Mesendoderm (in vitro differentiated cells): ENCODE data around the gene STX1B.

Experiments used
- DNase-seq: peaks from one replicate; pipeline ENCODE4 v3.0.0; 2013
- H2AK5ac ChIP-seq: 2 replicates; pipeline ENCODE4 v1.6.1; 2013; ENCODE audit warnings: low read length, inconsistent platforms
- H2BK120ac ChIP-seq: 2 replicates; pipeline ENCODE4 v1.6.1; 2013; ENCODE audit warnings: low read depth, mild to moderate bottlenecking, low read length, moderate library complexity, mixed read lengths
- H2BK15ac ChIP-seq: replicated peaks from 2 replicates; pipeline ENCODE4 v1.6.1; 2013; ENCODE audit warnings: low read depth, mild to moderate bottlenecking, moderate library complexity
- H2BK5ac ChIP-seq: 2 replicates; pipeline ENCODE4 v1.6.1; 2013; ENCODE audit warnings: low read length, inconsistent platforms
- H3K18ac ChIP-seq: 2 replicates; pipeline ENCODE4 v1.6.1; 2013; ENCODE audit warnings: mild to moderate bottlenecking, low read length, mixed read lengths
- H3K23ac ChIP-seq: one replicate; pipeline ENCODE4 v1.6.1; 2013; ENCODE audit warnings: low read length
- H3K27ac ChIP-seq: 2 replicates; pipeline ENCODE4 v1.5.1; 2013; ENCODE audit warnings: low read depth, mild to moderate bottlenecking, inconsistent platforms, low read length, moderate library complexity
- H3K27me3 ChIP-seq: 2 replicates; pipeline ENCODE4 v1.6.1; 2013; ENCODE audit warnings: low read length, control low read depth, mild to moderate bottlenecking, inconsistent platforms; ENCODE audit not compliant: insufficient read depth, poor library complexity
- H3K36me3 ChIP-seq: 2 replicates; pipeline ENCODE4 v1.6.1; 2013; ENCODE audit warnings: low read length, inconsistent platforms; ENCODE audit not compliant: control insufficient read depth, insufficient read depth
- H3K4ac ChIP-seq: one replicate; pipeline ENCODE4 v1.6.1; 2013; ENCODE audit warnings: low read depth, mild to moderate bottlenecking, low read length, moderate library complexity
- H3K4me1 ChIP-seq: 2 replicates; pipeline ENCODE4 v1.6.1; 2013; ENCODE audit warnings: low read depth, low read length, inconsistent platforms; ENCODE audit not compliant: control insufficient read depth
- H3K4me2 ChIP-seq: 2 replicates; pipeline ENCODE4 v1.6.1; 2013; ENCODE audit warnings: low read length
- H3K4me3 ChIP-seq: 2 replicates; pipeline ENCODE4 v1.5.1; 2013; ENCODE audit warnings: mild to moderate bottlenecking, low read length
- H3K56ac ChIP-seq: one replicate; pipeline ENCODE4 v1.6.1; 2013; ENCODE audit warnings: low read length
- H3K79me1 ChIP-seq: 2 replicates; pipeline ENCODE4 v1.6.1; 2013; ENCODE audit warnings: low read length, inconsistent platforms
- H3K79me2 ChIP-seq: 2 replicates; pipeline ENCODE4 v1.6.1; 2013; ENCODE audit warnings: mild to moderate bottlenecking, low read length; ENCODE audit not compliant: control insufficient read depth, insufficient read depth
- H3K9ac ChIP-seq: 2 replicates; pipeline ENCODE4 v1.6.1; 2013; ENCODE audit warnings: low read length, inconsistent platforms
- H4K5ac ChIP-seq: one replicate; pipeline ENCODE4 v1.6.1; 2013; ENCODE audit warnings: low read length
- H4K8ac ChIP-seq: one replicate; pipeline ENCODE4 v1.6.1; 2013; ENCODE audit warnings: low read depth, mild to moderate bottlenecking, control low read depth, low read length, moderate library complexity
- WGBS: extraction: QIAGEN DNeasy Blood & Tissue Kit; methylation state at CpG from one replicate; pipeline ENCODE4 v1.1.7; 2013; ENCODE audit warnings: low lambda C conversion rate, missing lambda C conversion rate; ENCODE audit not compliant: insufficient coverage; ENCODE audit errors: extremely low coverage; 5-methylcytosine and 5-hydroxymethylcytosine counted together

The STX1B gene

GRCh38 chr16:31032736-31033708 is 22.6 kb upstream of the STX1B start, which contains the start of gene STX4:
Gene STX4 (plus strand): TSS chr16:31033558. CDS start chr16:31033806, 248 bp downstream.
- Histone ChIP-seq H3K79me2 (no peaks in the 10 kb centered on the region), H3K56ac (peak within 1 kb of the TSS; percentile 91), H3K18ac (no peak within 1 kb of the TSS), H2BK5ac (no peak within 1 kb of the TSS), H4K5ac (no peak within 1 kb of the TSS), H3K23ac (no peak within 1 kb of the TSS), H2AK5ac (no peak within 1 kb of the TSS), H2BK15ac (no peak within 1 kb of the TSS), H3K4me1 (no peaks in the 10 kb centered on the region), H3K27ac (no peak within 1 kb of the TSS), H3K4me3 (peak within 1 kb of the TSS; percentile 84), H3K4me2 (peak within 1 kb of the TSS; percentile 96), H3K79me1 (peaks cover 1% of the 10 kb centered on the region), H3K27me3 (no peaks in the 10 kb centered on the region), H3K36me3 (peaks cover 2% of the 10 kb centered on the region), H3K4ac (no peak within 1 kb of the TSS), H4K8ac (no peak within 1 kb of the TSS), H2BK120ac (no peak within 1 kb of the TSS), H3K9ac (peak within 1 kb of the TSS; percentile 72)
- DNase-seq, result peak; percentile 96
- WGBS, result no CpG with 5 or more reads among the region's 75 CpGs

DNA sequence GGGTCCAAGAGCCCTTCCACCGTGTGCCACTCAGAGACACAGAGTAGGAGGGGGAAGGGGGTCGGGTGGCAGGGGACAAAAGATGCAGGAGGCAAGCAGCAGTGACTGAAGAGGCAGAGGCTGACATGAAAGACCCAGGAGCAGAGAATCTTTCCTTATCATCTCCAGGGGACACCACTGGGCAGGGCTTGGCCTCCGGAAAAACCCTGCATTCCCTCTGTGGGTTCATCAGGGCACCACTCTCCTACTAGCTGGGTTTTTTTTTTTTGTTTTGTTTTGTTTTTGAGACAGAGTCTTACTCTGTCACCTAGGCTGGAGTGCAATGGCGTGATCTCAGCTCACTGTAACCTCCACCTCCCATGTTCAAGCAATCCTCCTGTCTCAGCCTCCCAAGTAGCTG is 20.8 kb upstream of the STX1B start:
- H3K4me3 ChIP-seq, result no peak overlapping the region
- DNase-seq, result no peak
- no peak overlapping the region for H3K18ac ChIP-seq
- no peak overlapping the region for H2BK5ac ChIP-seq
- no peak overlapping the region for H2AK5ac ChIP-seq
- H4K8ac ChIP-seq, result no peak overlapping the region
- H3K56ac ChIP-seq, result no peak overlapping the region
- no peak overlapping the region for H3K27ac ChIP-seq
- H4K5ac ChIP-seq, result no peak overlapping the region
- H3K4me1 ChIP-seq, result no peaks in the 10 kb centered on the region
- no peak overlapping the region for H3K4me2 ChIP-seq
- H3K27me3 ChIP-seq, result no peaks in the 10 kb centered on the region
- H3K79me2 ChIP-seq, result no peaks in the 10 kb centered on the region
- H3K4ac ChIP-seq, result no peak overlapping the region
- H3K36me3 ChIP-seq, result no peaks in the 10 kb centered on the region
- H3K23ac ChIP-seq, result no peak overlapping the region
- H3K79me1 ChIP-seq, result peaks cover 1% of the 10 kb centered on the region
- WGBS, result no CpG with 5 or more reads among the region's 4 CpGs
- H3K9ac ChIP-seq, result no peak overlapping the region
- no peak overlapping the region for H2BK120ac ChIP-seq
- H2BK15ac ChIP-seq, result no peak overlapping the region

DNA sequence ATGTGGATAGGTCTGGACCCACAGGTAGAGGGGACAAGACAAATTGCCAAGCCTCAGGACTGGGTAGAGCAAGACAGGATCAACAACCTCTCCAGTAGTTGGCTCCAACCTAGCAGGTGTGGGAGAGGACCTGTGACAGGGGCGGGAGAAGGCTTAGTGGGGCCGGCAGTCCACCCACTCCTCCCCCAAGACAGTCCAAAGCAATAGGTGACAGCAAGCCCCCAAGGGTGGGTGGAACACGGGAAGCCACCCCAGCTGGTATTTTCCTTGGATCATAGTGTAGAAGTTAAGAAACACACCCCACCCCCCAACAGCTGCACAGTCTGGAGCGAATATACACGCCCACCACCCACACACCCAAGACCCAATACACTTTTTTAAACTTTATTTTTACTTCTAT is 18.8 kb upstream of the STX1B start:
- Histone ChIP-seq H3K79me2 (no peaks in the 10 kb centered on the region), H2BK5ac (no peak overlapping the region), H3K36me3 (no peaks in the 10 kb centered on the region), H4K5ac (no peak overlapping the region), H3K4me3 (no peak overlapping the region), H3K9ac (no peak overlapping the region), H3K56ac (no peak overlapping the region), H3K4ac (no peak overlapping the region), H3K27ac (no peak overlapping the region), H2BK120ac (no peak overlapping the region), H3K27me3 (no peaks in the 10 kb centered on the region), H3K23ac (no peak overlapping the region), H2AK5ac (no peak overlapping the region), H4K8ac (no peak overlapping the region), H2BK15ac (no peak overlapping the region), H3K79me1 (no peaks in the 10 kb centered on the region), H3K18ac (no peak overlapping the region), H3K4me2 (no peak overlapping the region), H3K4me1 (no peaks in the 10 kb centered on the region)
- 100% methylated on average over 1 of the region's 5 CpGs for WGBS
- no peak for DNase-seq

DNA sequence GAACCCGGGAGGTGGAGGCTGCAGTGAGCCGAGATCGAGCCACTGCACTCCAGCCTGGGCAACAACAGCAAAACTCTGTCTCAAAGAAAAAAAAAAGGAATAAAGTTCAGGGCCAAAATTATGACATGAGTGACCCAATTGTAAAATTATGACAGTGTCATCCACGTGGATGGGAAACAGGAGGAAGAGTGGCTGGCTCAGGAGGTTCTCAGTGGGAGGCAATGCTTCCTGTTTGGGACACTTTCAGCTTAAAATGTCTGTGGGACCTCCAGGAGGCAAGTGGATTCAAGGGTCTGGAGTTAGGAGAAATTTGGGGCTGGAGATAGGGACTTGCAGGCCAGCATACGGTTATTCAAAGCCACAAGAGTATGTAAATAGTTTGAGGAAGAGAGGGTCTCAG is 14.9 kb upstream of the STX1B start:
- no peak overlapping the region for H3K9ac ChIP-seq
- H3K23ac ChIP-seq, result no peak overlapping the region
- H3K36me3 ChIP-seq, result no peaks in the 10 kb centered on the region
- H3K4me2 ChIP-seq, result no peak overlapping the region
- H3K79me2 ChIP-seq, result no peaks in the 10 kb centered on the region
- no peak overlapping the region for H2BK5ac ChIP-seq
- no peak overlapping the region for H3K18ac ChIP-seq
- H3K79me1 ChIP-seq, result no peaks in the 10 kb centered on the region
- no peak overlapping the region for H4K5ac ChIP-seq
- H3K4ac ChIP-seq, result no peak overlapping the region
- H3K56ac ChIP-seq, result peak overlapping the region; percentile 42
- H2BK15ac ChIP-seq, result no peak overlapping the region
- no peak overlapping the region for H3K27ac ChIP-seq
- no peak overlapping the region for H2BK120ac ChIP-seq
- no peak for DNase-seq
- no peaks in the 10 kb centered on the region for H3K4me1 ChIP-seq
- no peak overlapping the region for H2AK5ac ChIP-seq
- H3K4me3 ChIP-seq, result no peak overlapping the region
- no CpG with 5 or more reads among the region's 5 CpGs for WGBS
- no peaks in the 10 kb centered on the region for H3K27me3 ChIP-seq
- no peak overlapping the region for H4K8ac ChIP-seq

DNA sequence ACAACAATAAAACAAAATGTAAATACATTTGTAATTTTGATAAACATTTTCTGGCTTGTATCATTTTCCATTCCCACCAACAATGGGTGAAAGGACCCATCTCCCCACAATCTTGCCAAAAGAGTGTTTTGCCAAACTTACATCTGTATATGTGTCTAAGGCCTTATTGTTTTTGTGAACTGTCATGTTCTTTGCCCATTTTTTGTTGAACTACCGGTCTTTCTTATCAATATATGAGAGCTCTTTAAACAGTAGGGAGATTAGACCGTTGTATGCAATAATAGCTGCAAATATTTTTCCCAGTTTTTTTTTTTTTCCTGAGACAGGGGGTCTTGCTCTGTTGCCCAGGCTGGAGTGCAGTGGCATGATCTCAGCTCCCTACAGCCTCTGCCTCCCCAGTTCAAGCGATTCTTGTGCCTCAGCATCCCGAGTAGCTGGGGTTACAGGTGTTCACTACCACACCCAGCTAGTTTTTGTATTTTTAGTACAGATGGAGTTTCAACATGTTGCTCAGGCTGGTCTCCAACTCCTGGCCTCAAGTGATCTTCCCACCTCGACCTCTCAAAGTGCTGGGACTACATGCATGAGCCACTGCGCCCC is 13.3 kb upstream of the STX1B start:
- Histone ChIP-seq H3K27me3 (no peaks in the 10 kb centered on the region), H3K18ac (no peak overlapping the region), H2BK120ac (no peak overlapping the region), H3K4me1 (no peaks in the 10 kb centered on the region), H3K4me2 (no peak overlapping the region), H3K79me1 (no peaks in the 10 kb centered on the region), H3K27ac (no peak overlapping the region), H3K4me3 (no peak overlapping the region), H4K5ac (no peak overlapping the region), H3K79me2 (no peaks in the 10 kb centered on the region), H3K23ac (no peak overlapping the region), H2BK5ac (no peak overlapping the region), H3K9ac (no peak overlapping the region), H4K8ac (no peak overlapping the region), H3K36me3 (no peaks in the 10 kb centered on the region), H3K4ac (no peak overlapping the region), H3K56ac (no peak overlapping the region), H2BK15ac (no peak overlapping the region), H2AK5ac (no peak overlapping the region)
- no peak for DNase-seq
- no CpG with 5 or more reads among the region's 6 CpGs for WGBS
